ENCODE results near the gene DUSP22.

DNA sequence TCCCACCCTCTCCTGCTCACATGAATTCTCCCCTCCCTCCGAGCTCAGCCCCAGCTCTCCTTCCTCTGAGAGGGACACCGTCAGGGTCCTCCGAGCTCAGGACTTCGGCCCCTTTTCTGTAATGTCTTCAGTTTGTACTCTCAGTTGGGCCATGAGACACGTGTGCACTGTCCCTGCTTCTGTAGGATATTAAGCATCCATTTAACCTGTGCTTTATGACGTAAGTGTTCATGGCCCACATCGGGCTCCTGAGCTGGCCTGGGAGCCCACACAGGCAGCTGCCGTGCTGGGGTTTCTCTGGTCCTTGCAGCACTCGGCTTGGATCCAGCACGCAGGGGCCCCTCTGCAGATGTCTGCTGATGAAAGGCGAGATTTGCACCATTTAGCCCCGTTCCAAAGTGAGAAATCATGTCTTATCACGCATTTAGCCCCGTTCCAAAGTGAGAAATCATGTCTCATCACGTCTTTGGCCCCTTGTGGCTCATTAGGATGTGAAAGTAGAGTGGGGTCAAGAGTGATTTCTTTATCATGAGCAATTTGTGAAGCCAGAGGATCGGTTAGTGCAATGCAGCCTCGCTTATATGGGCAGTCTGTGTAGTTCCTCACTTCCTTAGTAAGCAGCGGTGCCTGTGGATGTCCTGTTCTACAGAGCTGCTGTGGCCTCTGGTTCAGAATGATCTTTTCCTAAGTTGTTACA is 25.3 kb downstream of the DUSP22 start:
- TF ChIP-seq, protein P1, sequence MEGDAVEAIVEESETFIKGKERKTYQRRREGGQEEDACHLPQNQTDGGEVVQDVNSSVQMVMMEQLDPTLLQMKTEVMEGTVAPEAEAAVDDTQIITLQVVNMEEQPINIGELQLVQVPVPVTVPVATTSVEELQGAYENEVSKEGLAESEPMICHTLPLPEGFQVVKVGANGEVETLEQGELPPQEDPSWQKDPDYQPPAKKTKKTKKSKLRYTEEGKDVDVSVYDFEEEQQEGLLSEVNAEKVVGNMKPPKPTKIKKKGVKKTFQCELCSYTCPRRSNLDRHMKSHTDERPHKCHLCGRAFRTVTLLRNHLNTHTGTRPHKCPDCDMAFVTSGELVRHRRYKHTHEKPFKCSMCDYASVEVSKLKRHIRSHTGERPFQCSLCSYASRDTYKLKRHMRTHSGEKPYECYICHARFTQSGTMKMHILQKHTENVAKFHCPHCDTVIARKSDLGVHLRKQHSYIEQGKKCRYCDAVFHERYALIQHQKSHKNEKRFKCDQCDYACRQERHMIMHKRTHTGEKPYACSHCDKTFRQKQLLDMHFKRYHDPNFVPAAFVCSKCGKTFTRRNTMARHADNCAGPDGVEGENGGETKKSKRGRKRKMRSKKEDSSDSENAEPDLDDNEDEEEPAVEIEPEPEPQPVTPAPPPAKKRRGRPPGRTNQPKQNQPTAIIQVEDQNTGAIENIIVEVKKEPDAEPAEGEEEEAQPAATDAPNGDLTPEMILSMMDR (IDR thresholded peaks at IDR 0.05), result no peak
- TF ChIP-seq POLR2AphosphoS5 (IDR thresholded peaks at IDR 0.05), result no peak
- no peak for TF ChIP-seq POLR2A (IDR thresholded peaks at IDR 0.05)
- TF ChIP-seq EP300 (IDR thresholded peaks at IDR 0.05; ENCODE audit: low read depth), result no peak
